ENCODE data around the gene C1orf116. TPM values are rescaled to one million over a fixed set of nuclear protein-coding genes. Genes with fewer than 3 reads are reported as not detected.

Gene C1orf116
- total RNA-seq, 2 experiments from 2014 or later: not detected

DNA sequence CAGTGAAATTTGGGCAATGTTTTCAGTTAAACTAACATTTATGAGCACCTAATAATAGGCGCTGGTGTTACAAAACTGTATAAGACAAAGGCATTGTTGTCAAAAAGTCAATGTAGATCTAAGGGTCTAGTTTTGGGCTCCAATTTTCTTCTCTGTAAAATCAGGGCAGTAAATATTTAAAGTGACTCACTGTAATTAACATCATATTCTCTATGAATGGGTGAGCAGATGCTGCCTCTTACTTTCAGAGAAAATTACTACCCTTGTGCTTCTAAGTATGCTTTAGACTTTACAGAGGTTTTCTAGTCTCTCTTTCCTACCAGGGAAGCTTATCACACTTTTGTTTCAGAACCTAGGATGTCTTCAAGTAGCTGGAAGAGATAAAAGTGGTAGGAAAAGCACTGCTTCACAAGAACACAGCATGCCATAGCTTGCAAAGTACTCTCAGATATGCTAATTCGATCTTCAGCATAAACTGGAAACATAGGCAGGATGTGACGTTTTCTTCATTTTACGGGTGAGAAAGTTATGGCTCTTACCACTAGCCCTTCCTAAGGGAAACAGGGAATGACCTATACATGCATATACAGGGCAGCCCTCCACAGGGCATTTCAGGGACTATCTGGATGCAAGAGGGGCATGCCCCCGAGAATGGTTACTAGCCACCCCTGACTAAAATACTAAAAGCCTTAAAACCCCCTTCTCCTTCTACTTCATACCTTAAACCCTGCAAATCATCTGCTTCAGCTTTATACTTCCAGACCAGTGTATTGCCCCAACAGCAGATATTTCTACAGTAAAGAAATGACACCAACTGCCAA lies 2.6 kb downstream of the C1orf116 start:
- H3K27ac Mint-ChIP-seq: no peak overlapping the region
- peaks cover 58% of the 10 kb centered on the region for H3K27me3 Mint-ChIP-seq
- CTCF ChIA-PET: interaction anchor here (1.0 to 1.5 kb wide), 3 partner anchors 13 to 25 kb away, joined by 3 to 6 read pairs (median 4); partner anchors contain the start of gene PFKFB2
- no peaks in the 10 kb centered on the region for H3K36me3 Mint-ChIP-seq (ENCODE audit: low read depth)
- H3K4me3 Mint-ChIP-seq: no peak overlapping the region
- H3K4me1 Mint-ChIP-seq: no peaks in the 10 kb centered on the region
- no peaks in the 10 kb centered on the region for H3K9me3 Mint-ChIP-seq
- no peak for DNase-seq
- POLR2A ChIA-PET: no interaction called here

DNA sequence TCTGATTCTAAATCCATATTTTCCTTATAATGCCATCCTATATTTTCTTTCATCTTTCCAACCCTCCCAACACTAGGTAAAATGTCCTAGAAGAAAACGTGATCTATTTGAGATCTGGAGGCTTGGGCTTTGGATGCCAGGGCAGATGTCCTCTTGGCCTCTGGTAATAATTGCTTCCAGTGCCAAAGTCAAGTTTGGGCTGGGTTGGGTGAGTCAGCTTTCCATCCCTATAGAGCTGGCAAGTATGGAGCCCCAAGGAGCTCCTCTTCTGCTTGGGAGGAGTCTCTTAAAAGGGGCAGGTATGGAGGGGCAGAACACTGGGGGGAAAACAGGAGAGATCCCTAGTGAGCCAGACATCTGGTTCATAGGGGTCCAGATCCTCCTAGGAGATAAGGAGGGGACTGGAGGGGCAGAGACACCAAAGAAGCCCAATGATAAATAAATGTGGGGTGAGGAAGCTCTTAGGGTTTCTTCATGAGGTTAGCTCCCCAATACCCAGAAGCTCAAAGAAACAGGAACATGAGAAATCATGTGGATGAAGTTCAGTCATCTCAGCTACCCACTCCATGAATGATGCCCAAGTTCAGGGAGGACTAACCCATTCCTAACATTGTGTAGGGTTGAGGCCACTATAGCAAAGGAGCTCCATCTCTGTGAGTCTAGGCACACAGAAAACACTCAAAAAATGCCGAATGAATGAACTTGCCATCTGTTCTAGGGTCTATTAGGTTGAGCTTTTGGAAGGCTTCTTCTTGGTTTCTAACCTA lies 3.5 kb downstream of the C1orf116 start:
- Mint-ChIP-seq H3K4me1 (no peaks in the 10 kb centered on the region), H3K9me3 (no peaks in the 10 kb centered on the region), H3K27ac (no peak overlapping the region), H3K27me3 (peaks cover 55% of the 10 kb centered on the region), H3K36me3 (ENCODE audit: low read depth) (no peaks in the 10 kb centered on the region), H3K4me3 (no peak overlapping the region)
- no peak for DNase-seq
- ChIA-PET CTCF (interaction anchor here (1.0 to 1.5 kb wide), 3 partner anchors 14 to 24 kb away, joined by 3 to 6 read pairs (median 4); partner anchors contain the start of gene PFKFB2), POLR2A (interaction anchor here (0.6 kb wide), 1 partner anchor 9 kb away, joined by 4 read pairs; no protein-coding TSS in a partner anchor)

DNA sequence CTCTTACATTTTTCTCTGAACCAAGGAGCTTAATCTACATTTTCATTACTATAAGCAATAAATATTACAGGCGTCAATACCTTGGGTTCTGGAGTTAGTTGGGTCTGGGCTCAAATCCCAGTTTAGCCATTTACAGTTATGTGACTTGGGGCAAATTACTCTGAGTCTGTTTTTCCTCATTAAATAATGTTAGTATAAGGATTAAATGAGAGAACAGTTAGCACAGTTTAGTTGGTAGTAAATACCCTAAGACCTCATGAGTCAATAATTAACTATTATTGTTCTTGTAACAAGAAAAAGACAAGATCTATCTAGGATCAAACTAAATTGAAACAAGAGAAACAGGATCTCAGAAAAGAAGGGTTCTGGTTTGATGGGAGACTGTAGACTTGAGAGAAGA lies 4.6 kb downstream of the C1orf116 start:
- Mint-ChIP-seq H3K36me3 (ENCODE audit: low read depth) (no peaks in the 10 kb centered on the region), H3K9me3 (no peaks in the 10 kb centered on the region), H3K27ac (no peak overlapping the region), H3K4me3 (no peak overlapping the region), H3K27me3 (peaks cover 46% of the 10 kb centered on the region), H3K4me1 (no peaks in the 10 kb centered on the region)
- POLR2A ChIA-PET: no interaction called here
- DNase-seq: no peak
- CTCF ChIA-PET: no interaction called here

DNA sequence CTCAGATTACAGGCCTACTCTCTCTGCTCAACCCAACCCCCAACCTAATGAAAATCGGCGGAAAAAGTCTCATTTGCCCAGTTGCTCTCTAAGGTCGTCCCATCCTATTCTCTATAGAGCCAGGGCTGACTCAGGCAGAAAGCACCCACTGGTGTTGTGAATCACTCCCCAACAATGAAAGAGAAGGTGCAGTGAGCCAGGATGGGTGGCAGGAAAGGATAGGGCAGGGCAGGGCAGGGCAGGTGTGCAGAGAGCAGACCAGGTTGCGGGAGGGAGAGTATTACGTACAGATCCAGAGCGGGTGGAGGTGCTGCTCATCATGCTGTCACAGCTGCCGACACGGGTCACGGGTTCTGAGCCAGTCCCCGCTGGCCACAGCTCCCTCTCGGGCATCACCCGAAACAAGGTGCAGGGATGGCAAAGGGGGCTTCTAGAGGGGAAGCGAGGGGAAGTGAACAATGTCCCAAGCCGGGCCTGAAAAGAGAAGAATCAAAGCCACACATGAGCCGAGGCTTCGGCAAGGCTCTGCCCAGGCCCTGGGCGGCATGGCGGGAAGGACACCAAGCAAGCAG lies 5.3 kb downstream of the C1orf116 start:
- CTCF ChIA-PET: no interaction called here
- H3K36me3 Mint-ChIP-seq (ENCODE audit: low read depth): no peaks in the 10 kb centered on the region
- no peak overlapping the region for H3K4me3 Mint-ChIP-seq
- no peaks in the 10 kb centered on the region for H3K4me1 Mint-ChIP-seq
- peaks cover 42% of the 10 kb centered on the region for H3K27me3 Mint-ChIP-seq
- POLR2A ChIA-PET: no interaction called here
- H3K9me3 Mint-ChIP-seq: no peaks in the 10 kb centered on the region
- no peak overlapping the region for H3K27ac Mint-ChIP-seq
- DNase-seq: no peak

DNA sequence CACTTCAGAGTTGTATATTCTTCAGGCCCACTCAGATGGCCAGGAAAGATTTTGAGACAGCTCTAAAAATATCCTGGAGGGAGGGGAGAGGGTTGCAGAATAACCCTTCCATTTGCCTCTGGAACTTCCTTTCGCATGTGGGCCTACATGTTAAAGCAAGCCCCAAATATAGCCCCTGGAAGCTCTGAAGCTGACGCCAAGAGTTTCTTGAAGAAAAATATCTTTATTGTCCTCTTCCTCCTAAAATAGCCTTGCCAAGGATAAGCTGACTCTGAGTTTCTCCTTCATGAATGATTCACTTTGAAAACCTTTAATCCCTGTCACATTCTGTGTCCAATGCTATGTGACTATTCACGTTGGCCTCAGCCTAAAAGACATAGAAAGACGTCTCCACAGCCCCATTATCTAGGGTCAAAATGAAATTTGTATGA lies 6.4 kb downstream of the C1orf116 start:
- ChIA-PET CTCF (no interaction called here), POLR2A (no interaction called here)
- no peaks in the 10 kb centered on the region for H3K36me3 Mint-ChIP-seq (ENCODE audit: low read depth)
- H3K27me3 Mint-ChIP-seq: peaks cover 32% of the 10 kb centered on the region
- H3K27ac Mint-ChIP-seq: no peak overlapping the region
- no peaks in the 10 kb centered on the region for H3K9me3 Mint-ChIP-seq
- no peak for DNase-seq
- H3K4me1 Mint-ChIP-seq: no peaks in the 10 kb centered on the region
- H3K4me3 Mint-ChIP-seq: no peak overlapping the region

DNA sequence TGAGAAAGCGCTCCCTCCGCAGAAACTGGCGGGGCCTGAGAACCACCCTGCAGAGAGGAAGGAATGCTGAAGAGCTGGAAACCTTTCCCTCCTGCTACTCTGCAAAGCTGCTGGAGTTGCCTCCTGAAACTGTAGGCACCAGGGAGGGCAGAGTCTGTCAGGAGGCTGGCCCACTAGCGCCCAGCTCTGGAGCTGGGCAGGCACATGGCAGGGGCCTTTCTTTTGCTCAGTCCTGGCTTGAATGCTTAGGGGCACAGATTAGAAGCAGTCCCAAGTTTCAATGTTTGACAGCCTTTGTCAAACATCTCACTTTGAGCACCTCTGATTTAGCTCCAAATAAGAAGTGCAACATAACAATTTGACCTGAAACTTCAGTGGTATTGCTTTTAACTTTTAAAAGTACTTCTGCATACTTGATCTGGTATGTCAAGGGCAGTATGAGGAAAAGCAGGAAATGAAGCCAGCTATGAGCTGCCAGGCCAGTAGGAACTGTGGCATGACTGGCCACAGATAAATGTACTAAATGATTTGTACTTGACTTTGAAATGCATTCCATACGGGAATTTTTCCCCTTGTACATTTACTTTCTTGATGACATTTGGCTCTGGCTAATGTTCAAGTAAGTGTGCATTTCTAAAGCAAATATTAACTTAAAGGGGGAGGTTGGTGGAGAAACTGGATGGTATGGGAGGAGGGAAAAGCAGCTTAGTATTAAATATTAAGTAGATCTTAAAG lies 7.2 kb downstream of the C1orf116 start:
- CTCF ChIA-PET: interaction anchor here (1.0 to 1.4 kb wide), 3 partner anchors 23 to 90 kb away, joined by 3 to 4 read pairs (median 3); no protein-coding TSS in a partner anchor
- H3K4me3 Mint-ChIP-seq: no peak overlapping the region
- H3K36me3 Mint-ChIP-seq (ENCODE audit: low read depth): no peaks in the 10 kb centered on the region
- H3K27ac Mint-ChIP-seq: no peak overlapping the region
- H3K4me1 Mint-ChIP-seq: no peaks in the 10 kb centered on the region
- H3K27me3 Mint-ChIP-seq: peaks cover 25% of the 10 kb centered on the region
- POLR2A ChIA-PET: no interaction called here
- no peaks in the 10 kb centered on the region for H3K9me3 Mint-ChIP-seq
- DNase-seq: no peak

DNA sequence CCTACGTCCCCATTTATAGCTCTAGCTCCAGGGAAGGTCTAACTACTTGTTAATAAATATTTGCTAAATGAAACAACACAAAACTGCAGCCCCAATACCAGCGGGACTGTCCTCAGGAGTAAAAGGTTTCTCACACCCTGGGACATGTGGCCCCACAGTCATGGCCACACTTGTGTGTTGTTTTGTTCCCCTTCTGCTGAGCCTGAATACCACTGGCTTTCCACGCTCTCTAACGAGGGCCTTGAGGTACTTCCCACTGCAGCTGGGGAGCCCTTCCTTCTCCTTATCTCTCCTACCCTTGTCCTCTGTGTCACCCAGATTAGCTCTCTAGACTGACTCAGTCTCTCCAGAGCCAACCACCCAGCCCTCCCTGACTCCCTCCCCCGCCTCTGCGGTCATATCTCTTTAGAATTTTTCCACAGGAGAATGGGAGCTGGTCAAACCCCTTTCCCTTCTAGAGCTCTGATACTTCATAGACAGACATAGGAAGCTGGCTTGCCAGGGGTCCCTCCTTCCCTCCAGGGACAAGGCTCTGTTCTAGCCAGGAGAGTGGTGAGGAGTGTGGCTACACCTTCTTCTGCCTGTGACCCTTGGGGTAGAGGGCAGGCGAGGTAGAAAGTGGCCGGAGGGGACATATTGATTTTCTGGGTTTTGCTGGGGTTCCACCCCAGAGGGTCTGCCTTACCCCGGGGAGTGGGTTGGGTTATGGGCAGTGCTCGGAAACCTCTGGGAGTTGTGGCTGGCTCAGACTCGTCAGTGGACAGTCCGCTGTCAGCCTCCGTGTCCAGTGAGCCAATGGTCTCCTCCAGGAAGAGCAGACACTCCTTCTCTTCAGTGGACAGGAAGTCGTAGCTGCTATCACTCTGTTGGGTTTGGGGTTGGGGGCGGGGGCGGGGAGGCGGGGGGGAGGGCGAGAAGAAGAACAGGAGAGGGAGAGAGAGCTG lies 8.1 kb downstream of the C1orf116 start:
- CTCF ChIA-PET: interaction anchor here (0.6 to 1.4 kb wide), 6 partner anchors 12 to 393 kb away, joined by 3 to 4 read pairs (median 3); no protein-coding TSS in a partner anchor
- Mint-ChIP-seq H3K9me3 (no peaks in the 10 kb centered on the region), H3K27me3 (peaks cover 17% of the 10 kb centered on the region), H3K4me3 (no peak overlapping the region), H3K4me1 (no peaks in the 10 kb centered on the region), H3K36me3 (ENCODE audit: low read depth) (no peaks in the 10 kb centered on the region), H3K27ac (no peak overlapping the region)
- POLR2A ChIA-PET: no interaction called here
- DNase-seq: no peak

DNA sequence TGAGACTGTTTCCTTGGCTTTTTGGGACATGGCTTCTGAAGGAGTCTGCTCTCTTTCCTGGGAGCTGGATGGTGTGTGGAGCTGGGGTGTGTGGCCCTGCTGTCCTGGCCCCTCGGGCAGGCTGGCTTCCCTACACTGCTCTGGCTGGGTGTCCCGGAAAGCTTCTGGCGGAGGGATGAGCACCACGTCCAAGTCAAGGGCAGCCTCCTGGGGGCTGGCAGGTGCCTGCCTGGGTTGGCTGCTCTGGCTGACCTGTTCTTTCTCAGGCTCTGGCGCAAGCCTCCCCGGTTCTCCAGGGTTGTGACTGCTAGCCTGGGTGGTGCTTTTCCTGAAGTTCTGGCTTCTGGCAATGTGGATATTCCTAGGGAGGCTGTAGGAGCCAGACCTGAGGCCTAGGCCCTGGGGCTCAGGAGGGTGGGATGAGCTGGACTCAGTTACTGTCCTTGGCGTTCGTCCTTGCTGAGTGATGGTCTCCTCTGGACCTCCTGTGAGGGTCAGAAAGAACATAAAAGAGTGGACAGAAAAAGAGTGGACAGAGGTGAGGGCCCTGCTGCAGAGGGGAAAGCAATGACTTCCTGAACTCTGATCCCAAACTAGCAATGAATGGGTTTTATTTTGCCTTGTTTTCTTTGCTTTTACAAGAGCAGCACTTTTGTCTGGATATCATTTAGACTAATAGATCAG lies 9.4 kb downstream of the C1orf116 start:
- Mint-ChIP-seq H3K4me1 (no peaks in the 10 kb centered on the region), H3K9me3 (no peaks in the 10 kb centered on the region), H3K27ac (no peak overlapping the region), H3K36me3 (ENCODE audit: low read depth) (no peaks in the 10 kb centered on the region), H3K27me3 (peaks cover 17% of the 10 kb centered on the region), H3K4me3 (no peak overlapping the region)
- DNase-seq: no peak
- ChIA-PET POLR2A (no interaction called here), CTCF (interaction anchor here (1.0 to 2.0 kb wide), 3 partner anchors 10 to 27 kb away, joined by 4 to 6 read pairs (median 4); partner anchors contain the start of gene C1orf116)

DNA sequence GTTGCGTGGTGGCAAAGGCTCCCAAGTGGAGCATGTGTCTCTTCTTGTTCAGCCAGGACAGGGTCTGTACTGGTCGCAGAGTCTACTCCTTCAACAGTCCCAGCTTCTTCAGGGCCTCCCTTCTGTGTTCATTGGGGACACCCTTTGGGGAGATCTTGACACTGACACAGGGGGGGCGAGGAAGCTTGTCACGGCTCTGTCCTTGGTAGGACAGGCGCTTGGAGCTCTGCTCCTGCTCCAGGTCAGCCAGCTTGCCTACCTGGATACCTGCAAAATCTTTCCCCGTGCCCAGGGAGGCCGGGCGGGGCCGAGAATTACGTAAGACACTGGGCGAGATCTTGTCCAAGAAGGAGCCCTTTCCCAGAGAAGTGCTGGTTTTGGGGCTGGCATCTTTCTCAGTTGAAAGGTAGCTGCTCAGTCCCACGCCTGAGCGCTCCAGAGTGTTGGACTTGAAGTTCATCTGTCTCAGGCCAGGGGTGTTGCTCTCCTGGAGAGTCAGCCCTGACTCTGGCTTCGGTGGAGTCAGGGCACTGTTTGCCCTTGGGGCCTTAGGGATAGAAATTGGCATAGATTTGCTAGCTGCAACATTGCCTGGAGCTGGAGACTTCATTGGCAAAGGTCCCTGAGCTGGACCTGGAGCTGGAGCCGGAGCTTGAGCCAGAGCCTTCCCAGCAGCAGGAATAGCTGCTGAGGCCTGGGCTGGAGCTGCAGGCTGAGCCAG lies 10.5 kb downstream of the C1orf116 start:
- ChIA-PET POLR2A (no interaction called here), CTCF (interaction anchor here (0.5 to 2.0 kb wide), 4 partner anchors 11 to 28 kb away, joined by 3 to 6 read pairs (median 4); partner anchors contain the start of gene C1orf116)
- no peak overlapping the region for H3K4me3 Mint-ChIP-seq
- no peaks in the 10 kb centered on the region for H3K4me1 Mint-ChIP-seq
- H3K27me3 Mint-ChIP-seq: peaks cover 12% of the 10 kb centered on the region
- no peak for DNase-seq
- no peaks in the 10 kb centered on the region for H3K9me3 Mint-ChIP-seq
- H3K36me3 Mint-ChIP-seq (ENCODE audit: low read depth): no peaks in the 10 kb centered on the region
- no peak overlapping the region for H3K27ac Mint-ChIP-seq

DNA sequence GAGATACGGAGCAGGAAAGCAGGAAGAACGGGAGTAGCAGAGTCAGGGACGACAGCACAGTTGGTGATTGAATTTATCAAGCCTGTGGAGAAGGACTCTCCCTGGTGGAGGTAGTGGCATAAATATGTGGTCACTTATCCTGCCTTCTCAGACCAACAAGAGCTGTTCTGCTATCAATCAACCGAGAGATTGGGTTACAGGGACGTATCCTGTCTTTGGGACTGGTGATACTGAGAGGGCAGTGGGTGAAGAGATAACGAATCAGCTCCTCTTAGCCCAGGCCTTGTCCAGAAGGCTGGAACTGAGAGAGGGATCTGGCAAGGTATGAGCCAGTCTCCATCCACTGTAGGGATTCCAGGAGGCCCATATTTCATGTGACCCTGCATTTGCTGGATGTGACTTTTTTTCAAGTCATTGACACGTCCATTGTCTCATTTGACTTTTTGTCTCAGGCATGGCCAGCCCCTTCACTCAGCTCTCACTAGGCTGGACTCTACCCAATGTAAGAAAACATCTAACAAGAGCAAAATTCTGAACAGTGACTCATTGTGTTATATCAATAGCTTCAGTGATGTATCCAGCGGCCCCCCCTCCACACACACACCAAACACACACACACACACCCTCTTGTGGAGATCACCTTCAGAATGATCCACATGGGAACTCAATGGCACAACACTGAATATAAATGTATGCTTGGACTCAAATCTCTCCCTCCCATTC lies 11.3 kb downstream of the C1orf116 start:
- Mint-ChIP-seq H3K9me3 (no peaks in the 10 kb centered on the region), H3K4me1 (no peaks in the 10 kb centered on the region), H3K27me3 (peaks cover 9% of the 10 kb centered on the region), H3K4me3 (no peak overlapping the region), H3K36me3 (ENCODE audit: low read depth) (no peaks in the 10 kb centered on the region), H3K27ac (no peak overlapping the region)
- CTCF ChIA-PET: interaction anchor here (1.0 to 2.0 kb wide), 2 partner anchors 23 to 29 kb away, joined by 3 to 4 read pairs; no protein-coding TSS in a partner anchor
- POLR2A ChIA-PET: no interaction called here
- DNase-seq: no peak

All from activated CD4-positive, alpha-beta T cell treated with anti-CD3 and anti-CD28 coated beads, Interleukin-2, amount 10 ng/mL, durations not matched to agents 7 days and 5 days (primary cell).